SK-N-MC (cell line): Measurements from ENCODE around the gene PATZ1.
"Not testable (repeated sequence)": the region's sequence is repeated elsewhere in the genome, so short reads cannot be mapped to it uniquely, and the experiment has no call there.

Source experiments
- DNase-seq: peaks from one replicate; pipeline ENCODE4 v3.0.0-alpha.2; 2011; ENCODE audit warnings: low read depth, low spot score
- H3K27ac ChIP-seq: fragments of 200-600 bp; sonication (generic); 2 replicates; pipeline ENCODE4 v1.5.1; 2016; ENCODE audit warnings: mixed run types
- H3K36me3 ChIP-seq: fragments of 200-600 bp; sonication (generic); 2 replicates; pipeline ENCODE4 v1.6.1; 2017; ENCODE audit warnings: antibody characterized with exemption, low read length, mixed read lengths; ENCODE audit not compliant: insufficient read depth
- H3K4me3 ChIP-seq: fragments of 200-600 bp; sonication (generic); 2 replicates; pipeline ENCODE4 v1.5.1; 2016
- H3K9ac ChIP-seq: fragments of 200-600 bp; sonication (generic); 2 replicates; pipeline ENCODE4 v1.8.0; 2017; ENCODE audit warnings: mixed run types, mixed read lengths; ENCODE audit not compliant: insufficient read length
- H3K9me3 ChIP-seq: fragments of 200-600 bp; sonication (generic); 2 replicates; pipeline ENCODE4 v1.6.1; 2017; ENCODE audit warnings: low read depth, mild to moderate bottlenecking, antibody characterized with exemption, low read length, moderate library complexity, mixed read lengths
- EZH2 ChIP-seq: fragments of 200-600 bp; sonication (generic); IDR thresholded peaks from one replicate; pipeline ENCODE4 v1.6.1; 2017; ENCODE audit warnings: antibody characterized with exemption
- FOXP2 ChIP-seq: optimal IDR thresholded peaks from 2 replicates; pipeline ENCODE3; 2011; ENCODE audit warnings: mild to moderate bottlenecking, moderate library complexity; ENCODE audit not compliant: insufficient read depth; ENCODE audit errors: extremely low read length, control extremely low read depth
- POLR2AphosphoS5 ChIP-seq: IDR thresholded peaks from 2 replicates; pipeline ENCODE4 v1.6.1; 2012; ENCODE audit warnings: mild to moderate bottlenecking, low read depth, low read length, borderline replicate concordance

The PATZ1 gene

GRCh38 chr22:31346255-31346732 lies at the start of gene PATZ1:
TSS of gene PATZ1 (minus strand) at chr22:31346346. CDS start at chr22:31345602, 744 bp downstream.
- peak within 1 kb of the TSS; percentile 89 for H3K9ac ChIP-seq
- peak within 1 kb of the TSS; percentile 91 for H3K4me3 ChIP-seq
- peak; percentile 14; the same call in 1 of the 2 replicates for TF ChIP-seq POLR2AphosphoS5
- TF ChIP-seq EZH2: no peak
- peaks cover 29% of the 10 kb centered on the region; the same call in 1 of the 2 replicates for H3K36me3 ChIP-seq
- peak within 1 kb of the TSS; percentile 94 for H3K27ac ChIP-seq
- no peaks in the 10 kb centered on the region for H3K9me3 ChIP-seq
- no peak for DNase-seq

GRCh38 chr22:31394326-31394725 lies 48.2 kb upstream of the PATZ1 start:
- Histone ChIP-seq H3K27ac (no peak overlapping the region), H3K36me3 (no peaks in the 10 kb centered on the region), H3K9me3 (no peaks in the 10 kb centered on the region), H3K4me3 (no peak overlapping the region), H3K9ac (no peak overlapping the region)
- DNase-seq: no peak
- no peak for TF ChIP-seq POLR2AphosphoS5
- TF ChIP-seq EZH2: no peak
- no peak for TF ChIP-seq FOXP2

- no peaks in the 10 kb centered on the region for H3K9me3 ChIP-seq
- H3K9ac ChIP-seq: no peak overlapping the region
- H3K4me3 ChIP-seq: no peak overlapping the region
- H3K27ac ChIP-seq: no peak overlapping the region
- no peak for DNase-seq
- no peaks in the 10 kb centered on the region for H3K36me3 ChIP-seq
- TF ChIP-seq EZH2: no peak
- no peak for TF ChIP-seq POLR2AphosphoS5
Observed at GRCh38 chr22:31393893-31394292, 47.7 kb upstream of the PATZ1 start.

GRCh38 chr22:31378651-31379050 lies 32.5 kb upstream of the PATZ1 start:
- not testable (repeated sequence) for H3K27ac ChIP-seq, H3K4me3 ChIP-seq, H3K36me3 ChIP-seq, DNase-seq, H3K9me3 ChIP-seq, H3K9ac ChIP-seq

- TF ChIP-seq FOXP2: no peak
- TF ChIP-seq EZH2: no peak
- no peak for TF ChIP-seq POLR2AphosphoS5
- Histone ChIP-seq H3K27ac (no peak overlapping the region), H3K4me3 (no peak overlapping the region), H3K36me3 (no peaks in the 10 kb centered on the region), H3K9ac (no peak overlapping the region), H3K9me3 (no peaks in the 10 kb centered on the region)
- no peak for DNase-seq
Observed at GRCh38 chr22:31378123-31378522, 32.0 kb upstream of the PATZ1 start.

- TF ChIP-seq POLR2AphosphoS5: no peak
- no peak for TF ChIP-seq EZH2
- TF ChIP-seq FOXP2: no peak
- H3K9me3 ChIP-seq: no peaks in the 10 kb centered on the region
- no peak overlapping the region for H3K27ac ChIP-seq
- H3K9ac ChIP-seq: no peak overlapping the region
- no peaks in the 10 kb centered on the region for H3K36me3 ChIP-seq
- no peak for DNase-seq
- H3K4me3 ChIP-seq: no peak overlapping the region
Observed at GRCh38 chr22:31377612-31378011, 31.5 kb upstream of the PATZ1 start.

GRCh38 chr22:31367426-31367825 lies 21.3 kb upstream of the PATZ1 start:
- Histone ChIP-seq H3K9ac (no peak overlapping the region), H3K9me3 (no peaks in the 10 kb centered on the region), H3K27ac (no peak overlapping the region), H3K36me3 (no peaks in the 10 kb centered on the region), H3K4me3 (no peak overlapping the region)
- TF ChIP-seq EZH2: no peak
- TF ChIP-seq POLR2AphosphoS5: no peak
- TF ChIP-seq FOXP2: no peak
- DNase-seq: no peak

GRCh38 chr22:31363885-31364465 lies 17.8 kb upstream of the PATZ1 start:
- H3K27ac ChIP-seq: no peak overlapping the region

GRCh38 chr22:31361743-31362142 lies 15.6 kb upstream of the PATZ1 start:
- Histone ChIP-seq H3K4me3 (no peak overlapping the region), H3K36me3 (no peaks in the 10 kb centered on the region), H3K9ac (no peak overlapping the region), H3K9me3 (no peaks in the 10 kb centered on the region), H3K27ac (no peak overlapping the region)
- no peak for DNase-seq
- TF ChIP-seq EZH2: no peak
- TF ChIP-seq FOXP2: no peak
- no peak for TF ChIP-seq POLR2AphosphoS5

More at GRCh38 chr22:31363885-31364465, 17.8 kb upstream of the PATZ1 start:
- no peak for DNase-seq
- no peaks in the 10 kb centered on the region for H3K36me3 ChIP-seq
- TF ChIP-seq EZH2 (no peak), FOXP2 (no peak), POLR2AphosphoS5 (no peak)
- H3K4me3 ChIP-seq: no peak overlapping the region
- H3K9me3 ChIP-seq: no peaks in the 10 kb centered on the region
- H3K9ac ChIP-seq: no peak overlapping the region
